ENCODE results near the gene DNMT3B. TPM values are rescaled to one million over a fixed set of nuclear protein-coding genes. Genes with fewer than 3 reads are reported as not detected.

DNMT3B gene
- total RNA-seq, 1 experiment from 2014 or later, result 682 TPM

- no peaks in the 10 kb centered on the region for H3K9me3 Mint-ChIP-seq
- H3K27ac Mint-ChIP-seq, result no peak overlapping the region
- ATAC-seq (no peak), DNase-seq (ENCODE audit: low spot score) (no peak)
- CTCF ChIA-PET, result no interaction called here
- H3K4me1 Mint-ChIP-seq, result peaks cover 30% of the 10 kb centered on the region
- POLR2A ChIA-PET, result no interaction called here
- peaks cover 54% of the 10 kb centered on the region for H3K36me3 Mint-ChIP-seq
- no peaks in the 10 kb centered on the region for H3K27me3 Mint-ChIP-seq (ENCODE audit: low read depth)
- TF ChIP-seq CBFB (CRISPR knock-in tag; IDR thresholded peaks at IDR 0.05; ENCODE audit: low read depth) (no peak), ERG (CRISPR knock-in tag; IDR thresholded peaks at IDR 0.05) (no peak), CREM (CRISPR knock-in tag; IDR thresholded peaks at IDR 0.05) (no peak), ESRRA (CRISPR knock-in tag; IDR thresholded peaks at IDR 0.05; ENCODE audit: borderline replicate concordance) (no peak), RELA (CRISPR knock-in tag; IDR thresholded peaks at IDR 0.05; ENCODE audit: borderline replicate concordance) (no peak), FOXJ3 (CRISPR knock-in tag; IDR thresholded peaks at IDR 0.05; ENCODE audit: borderline replicate concordance) (no peak), JAZF1 (CRISPR knock-in tag; IDR thresholded peaks at IDR 0.05) (no peak), ELF4 (CRISPR knock-in tag; IDR thresholded peaks at IDR 0.05; ENCODE audit: low read depth) (no peak), EMX1 (CRISPR knock-in tag; IDR thresholded peaks at IDR 0.05) (no peak), GRHL2 (CRISPR knock-in tag; IDR thresholded peaks at IDR 0.05; ENCODE audit: insufficient replicate concordance, severe bottlenecking) (no peak)
- no peak overlapping the region for H3K4me3 Mint-ChIP-seq
Observed at GRCh38 chr20:32845786-32846185, 83.6 kb downstream of the DNMT3B start.

GRCh38 chr20:32846852-32847251 lies 84.7 kb downstream of the DNMT3B start:
- TF ChIP-seq ZBTB21 (CRISPR knock-in tag; IDR thresholded peaks at IDR 0.05; ENCODE audit: borderline replicate concordance), result no peak
- TF ChIP-seq TP53 (CRISPR knock-in tag; IDR thresholded peaks at IDR 0.05), result no peak
- TF ChIP-seq ZNF138 (CRISPR knock-in tag; conservative IDR thresholded peaks at IDR 0.05), result no peak
- TF ChIP-seq FOXK1 (CRISPR knock-in tag; IDR thresholded peaks at IDR 0.05), result no peak
- no peak for TF ChIP-seq IRF1 (CRISPR knock-in tag; IDR thresholded peaks at IDR 0.05)
- no peak for TF ChIP-seq FOXP4 (CRISPR knock-in tag; IDR thresholded peaks at IDR 0.05)
- no peak for TF ChIP-seq ATF1 (CRISPR knock-in tag; IDR thresholded peaks at IDR 0.05)
- TF ChIP-seq GABPB1 (CRISPR knock-in tag; IDR thresholded peaks at IDR 0.05), result no peak
- no peak for TF ChIP-seq AFF4 (CRISPR knock-in tag; IDR thresholded peaks at IDR 0.05; ENCODE audit: borderline replicate concordance)
- Mint-ChIP-seq H3K4me1 (peaks cover 25% of the 10 kb centered on the region), H3K36me3 (peaks cover 50% of the 10 kb centered on the region), H3K4me3 (no peak overlapping the region), H3K27ac (peak overlapping the region; percentile 30; the same call in 1 of the 2 replicates), H3K9me3 (no peaks in the 10 kb centered on the region), H3K27me3 (ENCODE audit: low read depth) (no peaks in the 10 kb centered on the region)
- ATAC-seq (no peak), DNase-seq (ENCODE audit: low spot score) (no peak)
- POLR2A ChIA-PET, result no interaction called here
- CTCF ChIA-PET, result interaction anchor here (1.0 kb wide), 1 partner anchor 26 kb away, joined by 3 read pairs; no protein-coding TSS in a partner anchor

Measured in WTC11 (cell line).